Mesothelial cell of epicardium (in vitro differentiated cells): ENCODE results near the gene MRNIP. TPM values are rescaled to one million over a fixed set of nuclear protein-coding genes. Genes with fewer than 3 reads are reported as not detected.

Source experiments
- DNase-seq, 2 experiments: peaks; one replicate each; pipeline ENCODE4 v3.0.0; 2021; ENCODE audit warnings: low spot score in 2 of 2; ENCODE audit not compliant: unreplicated experiment in 2 of 2
- H3K27ac Mint-ChIP-seq: 2 replicates; pipeline ENCODE4 v1.8.0; 2021; ENCODE audit warnings: mixed read lengths
- H3K27me3 Mint-ChIP-seq: 2 replicates; pipeline ENCODE4 v1.8.0; 2021; ENCODE audit warnings: low read depth, mixed read lengths
- H3K36me3 Mint-ChIP-seq: 2 replicates; pipeline ENCODE4 v1.8.0; 2021; ENCODE audit warnings: mixed read lengths
- H3K4me1 Mint-ChIP-seq: 2 replicates; pipeline ENCODE4 v1.8.0; 2021; ENCODE audit warnings: mixed read lengths
- H3K4me3 Mint-ChIP-seq: 2 replicates; pipeline ENCODE4 v1.8.0; 2021; ENCODE audit warnings: mild to moderate bottlenecking, moderate library complexity, mixed read lengths
- H3K9me3 Mint-ChIP-seq: 2 replicates; pipeline ENCODE4 v1.8.0; 2021; ENCODE audit warnings: mixed read lengths
- CTCF ChIP-seq: fragments of 200-600 bp; sonication (generic); IDR thresholded peaks from one replicate; pipeline ENCODE4 v1.5.0; 2021; ENCODE audit warnings: antibody characterized with exemption; ENCODE audit not compliant: unreplicated experiment
- total RNA-seq: library from RNA; stranded (reverse); gene quantifications from 3 replicates; pipeline ENCODE4 v1.2.1, GENCODE V29; 2021

MRNIP gene
- total RNA-seq, 1 donor from 2014 or later = 47.0 TPM

- no peak for DNase-seq
- Mint-ChIP-seq H3K27me3 (peaks cover 2% of the 10 kb centered on the region), H3K4me1 (peaks cover 15% of the 10 kb centered on the region), H3K4me3 (no peak overlapping the region), H3K9me3 (no peaks in the 10 kb centered on the region), H3K27ac (no peak overlapping the region), H3K36me3 (peaks cover 14% of the 10 kb centered on the region)
- no peak for TF ChIP-seq CTCF
These were observed 59.6 kb downstream of the MRNIP start for GRCh38 chr5:179798771-179799643.

- Mint-ChIP-seq H3K27me3 (peaks cover 2% of the 10 kb centered on the region), H3K4me1 (peaks cover 9% of the 10 kb centered on the region), H3K4me3 (no peak overlapping the region), H3K9me3 (no peaks in the 10 kb centered on the region), H3K36me3 (peaks cover 14% of the 10 kb centered on the region), H3K27ac (no peak overlapping the region)
- TF ChIP-seq CTCF = no peak
- DNase-seq = no peak
These were observed 60.4 kb downstream of the MRNIP start for GRCh38 chr5:179798144-179798770.

- Mint-ChIP-seq H3K4me3 (no peak overlapping the region), H3K36me3 (peaks cover 14% of the 10 kb centered on the region), H3K27ac (no peak overlapping the region), H3K4me1 (peaks cover 7% of the 10 kb centered on the region), H3K27me3 (peaks cover 2% of the 10 kb centered on the region), H3K9me3 (no peaks in the 10 kb centered on the region)
- DNase-seq = no peak
- no peak for TF ChIP-seq CTCF
These were observed 60.9 kb downstream of the MRNIP start for GRCh38 chr5:179797741-179798140.

- Mint-ChIP-seq H3K27ac (peak overlapping the region; percentile 69), H3K4me3 (peak overlapping the region; percentile 67), H3K9me3 (no peaks in the 10 kb centered on the region), H3K4me1 (peaks cover 4% of the 10 kb centered on the region), H3K36me3 (peaks cover 14% of the 10 kb centered on the region), H3K27me3 (peaks cover 2% of the 10 kb centered on the region)
- TF ChIP-seq CTCF = no peak
- DNase-seq = no peak
These were observed 61.6 kb downstream of the MRNIP start for GRCh38 chr5:179796877-179797608.

- peak overlapping the region; percentile 67 for H3K4me3 Mint-ChIP-seq
- no peaks in the 10 kb centered on the region for H3K9me3 Mint-ChIP-seq
- peaks cover 2% of the 10 kb centered on the region for H3K27me3 Mint-ChIP-seq
- TF ChIP-seq CTCF = peak; percentile 70
- peak in 1 of 2 experiments; percentile 84 for DNase-seq
- peaks cover 10% of the 10 kb centered on the region for H3K36me3 Mint-ChIP-seq
- no peaks in the 10 kb centered on the region for H3K4me1 Mint-ChIP-seq
- H3K27ac Mint-ChIP-seq = peak overlapping the region; percentile 69
These were observed 62.5 kb downstream of the MRNIP start for GRCh38 chr5:179795863-179796833.
